ENCODE measurements around the gene SH3RF2. TPM values are rescaled to one million over a fixed set of nuclear protein-coding genes. Genes with fewer than 3 reads are reported as not detected.
A peak's percentile ranks its signal among the peaks of the same experiment; 100 is the strongest.

Gene SH3RF2
- total RNA-seq, 2 donors from 2014 or later: 2.6 to 3.2 TPM

- Mint-ChIP-seq H3K4me1 (no peaks in the 10 kb centered on the region), H3K9me3 (no peaks in the 10 kb centered on the region), H3K4me3 (no peak overlapping the region), H3K27me3 (ENCODE audit: insufficient read depth) (no peaks in the 10 kb centered on the region), H3K36me3 (ENCODE audit: low read depth) (no peaks in the 10 kb centered on the region), H3K27ac (peak overlapping the region; percentile 57)
- DNase-seq: peak; percentile 87
- no peaks in the 10 kb centered on the region for H3K27me3 ChIP-seq (ENCODE audit: control insufficient read depth, insufficient read depth, low read length, poor library complexity, severe bottlenecking)
- no peak overlapping the region for H3K4me3 ChIP-seq (ENCODE audit: low read length)
- no peaks in the 10 kb centered on the region for H3K9me3 ChIP-seq (ENCODE audit: control insufficient read depth, low read length)
- TF ChIP-seq CTCF (conservative IDR thresholded peaks at IDR 0.05): peak; percentile 86
- H3K36me3 ChIP-seq (ENCODE audit: control insufficient read depth, insufficient read depth, low read length): no peaks in the 10 kb centered on the region
- 84 to 88% methylated on average over 4 to 15 of the region's 15 CpGs for WGBS, 2 experiments (ENCODE audit: insufficient coverage in 1 of 2, insufficient read length in 1 of 2)
- H3K27ac ChIP-seq (ENCODE audit: low read depth, low read length): no peak overlapping the region
- H3K4me1 ChIP-seq (ENCODE audit: control insufficient read depth, insufficient read depth, low read length): peaks cover 2% of the 10 kb centered on the region
- no peak overlapping the region for H3K9ac ChIP-seq (ENCODE audit: extremely low read depth, low read length, poor library complexity, severe bottlenecking)
Observed at GRCh38 chr5:146048994-146049703, 112.8 kb downstream of the SH3RF2 start.

- Histone ChIP-seq H3K4me1 (ENCODE audit: control insufficient read depth, insufficient read depth, low read length) (peaks cover 2% of the 10 kb centered on the region), H3K27me3 (ENCODE audit: control insufficient read depth, insufficient read depth, low read length, poor library complexity, severe bottlenecking) (no peaks in the 10 kb centered on the region), H3K4me3 (ENCODE audit: low read length) (no peak overlapping the region), H3K9ac (ENCODE audit: extremely low read depth, low read length, poor library complexity, severe bottlenecking) (no peak overlapping the region), H3K9me3 (ENCODE audit: control insufficient read depth, low read length) (no peaks in the 10 kb centered on the region), H3K27ac (ENCODE audit: low read depth, low read length) (no peak overlapping the region), H3K36me3 (ENCODE audit: control insufficient read depth, insufficient read depth, low read length) (no peaks in the 10 kb centered on the region)
- 68 to 77% methylated on average over 3 of the region's 3 CpGs for WGBS, 2 experiments (ENCODE audit: insufficient coverage in 1 of 2, insufficient read length in 1 of 2)
- DNase-seq: no peak
- Mint-ChIP-seq H3K4me1 (no peaks in the 10 kb centered on the region), H3K27ac (peak overlapping the region; percentile 57), H3K27me3 (ENCODE audit: insufficient read depth) (no peaks in the 10 kb centered on the region), H3K36me3 (ENCODE audit: low read depth) (no peaks in the 10 kb centered on the region), H3K9me3 (no peaks in the 10 kb centered on the region), H3K4me3 (no peak overlapping the region)
- TF ChIP-seq CTCF (conservative IDR thresholded peaks at IDR 0.05): no peak
Observed at GRCh38 chr5:146049704-146050026, 113.3 kb downstream of the SH3RF2 start.

- peaks cover 2% of the 10 kb centered on the region for H3K4me1 ChIP-seq (ENCODE audit: control insufficient read depth, insufficient read depth, low read length)
- H3K4me1 Mint-ChIP-seq: no peaks in the 10 kb centered on the region
- no peak for DNase-seq
- no peaks in the 10 kb centered on the region for H3K27me3 Mint-ChIP-seq (ENCODE audit: insufficient read depth)
- H3K9me3 Mint-ChIP-seq: no peaks in the 10 kb centered on the region
- H3K4me3 Mint-ChIP-seq: no peak overlapping the region
- H3K36me3 ChIP-seq (ENCODE audit: control insufficient read depth, insufficient read depth, low read length): no peaks in the 10 kb centered on the region
- TF ChIP-seq CTCF (conservative IDR thresholded peaks at IDR 0.05): no peak
- 82 to 91% methylated on average over 4 to 5 of the region's 5 CpGs for WGBS, 2 experiments (ENCODE audit: insufficient coverage in 1 of 2, insufficient read length in 1 of 2)
- no peaks in the 10 kb centered on the region for H3K9me3 ChIP-seq (ENCODE audit: control insufficient read depth, low read length)
- H3K9ac ChIP-seq (ENCODE audit: extremely low read depth, low read length, poor library complexity, severe bottlenecking): no peak overlapping the region
- no peaks in the 10 kb centered on the region for H3K36me3 Mint-ChIP-seq (ENCODE audit: low read depth)
- H3K27ac Mint-ChIP-seq: no peak overlapping the region
- no peak overlapping the region for H3K4me3 ChIP-seq (ENCODE audit: low read length)
- no peaks in the 10 kb centered on the region for H3K27me3 ChIP-seq (ENCODE audit: control insufficient read depth, insufficient read depth, low read length, poor library complexity, severe bottlenecking)
- no peak overlapping the region for H3K27ac ChIP-seq (ENCODE audit: low read depth, low read length)
Observed at GRCh38 chr5:146050086-146050485, 113.7 kb downstream of the SH3RF2 start.

All from endodermal cell (in vitro differentiated cells).